K562 (cell line): ENCODE measurements around the gene HTR3E. TPM values are rescaled to one million over a fixed set of nuclear protein-coding genes. Genes with fewer than 3 reads are reported as not detected.

Experiments used
- ATF7 ChIP-seq: fragments of 450-650 bp; IDR thresholded peaks from 2 replicates; pipeline ENCODE4 v1.7.1; 2014; ENCODE audit warnings: mild to moderate bottlenecking, moderate library complexity
- C11orf30 ChIP-seq: fragments of 450-650 bp; IDR thresholded peaks from 2 replicates; pipeline ENCODE4 v1.6.1; 2016; ENCODE audit warnings: low read depth, mild to moderate bottlenecking
- CC2D1A ChIP-seq: fragments of 450-650 bp; IDR thresholded peaks from 2 replicates; pipeline ENCODE4 v1.6.1; 2017; ENCODE audit warnings: mild to moderate bottlenecking
- CEBPG ChIP-seq, 3 experiments: fragments of 200-800 bp in 1 of 3; sonication (Bioruptor generic) in 1 of 3; sonication (generic) in 1 of 3; formaldehyde crosslinking in 1 of 3; IDR thresholded peaks in 2 of 3; conservative IDR thresholded peaks in 1 of 3; 2 replicates each; pipeline versions ENCODE4 v1.6.1 to v1.8.0; 2016 to 2022; ENCODE audit warnings: missing compliant biosample characterization in 2 of 3, missing genetic modification characterization in 2 of 3, mild to moderate bottlenecking in 1 of 3, missing genetic modification reagents in 1 of 3
- EP400 ChIP-seq: fragments of 450-650 bp; IDR thresholded peaks from 2 replicates; pipeline ENCODE4 v1.6.1; 2017; ENCODE audit warnings: antibody characterized with exemption, mild to moderate bottlenecking, moderate library complexity
- GATAD2B ChIP-seq: fragments of 450-650 bp; IDR thresholded peaks from 2 replicates; pipeline ENCODE4 v1.6.1; 2017; ENCODE audit warnings: mild to moderate bottlenecking, borderline replicate concordance
- HDAC2 ChIP-seq: fragments of 450-650 bp; IDR thresholded peaks from 2 replicates; pipeline ENCODE4 v1.6.1; 2016; ENCODE audit warnings: mild to moderate bottlenecking
- MAZ ChIP-seq, 2 experiments: fragments of 450-650 bp in 1 of 2; sonication (generic) in 1 of 2; formaldehyde crosslinking; IDR thresholded peaks in 1 of 2; conservative IDR thresholded peaks in 1 of 2; 2 replicates each; pipeline versions ENCODE4 v1.4.0 to v1.5.0; 2020; ENCODE audit warnings: mild to moderate bottlenecking in 1 of 2, missing genetic modification reagents in 1 of 2
- PHTF2 ChIP-seq: fragments of 250-450 bp; sonication (Bioruptor Pico); IDR thresholded peaks from 2 replicates; pipeline ENCODE4 v1.5.0; 2021; ENCODE audit warnings: mild to moderate bottlenecking
- PRMT5 ChIP-seq: sonication (generic); formaldehyde crosslinking; IDR thresholded peaks from 2 replicates; pipeline ENCODE4 v1.5.0; 2020; ENCODE audit warnings: missing genetic modification reagents
- RNF2 ChIP-seq: sonication (generic); IDR thresholded peaks from 2 replicates; pipeline ENCODE4 v1.6.1; 2016
- SIX5 ChIP-seq, 2 experiments: IDR thresholded peaks; 2 replicates each; pipeline ENCODE4 v1.6.1; 2011; ENCODE audit warnings: low read length in 2 of 2, borderline replicate concordance in 1 of 2, low read depth in 1 of 2, mild to moderate bottlenecking in 1 of 2, moderate library complexity in 1 of 2; ENCODE audit not compliant: insufficient read depth in 1 of 2
- SMARCA5 ChIP-seq: fragments of 450-650 bp; IDR thresholded peaks from 2 replicates; pipeline ENCODE4 v1.6.1; 2016
- THRB ChIP-seq: fragments of 450-650 bp; formaldehyde crosslinking; conservative IDR thresholded peaks from 2 replicates; pipeline ENCODE4 v1.4.0; 2022; ENCODE audit warnings: mild to moderate bottlenecking, missing genetic modification characterization
- TSC22D4 ChIP-seq: fragments of 450-650 bp; IDR thresholded peaks from 2 replicates; pipeline ENCODE4 v1.6.1; 2016; ENCODE audit warnings: missing genetic modification characterization, missing biosample characterization, control low read depth
- USF1 ChIP-seq: sonication (generic); formaldehyde crosslinking; IDR thresholded peaks from 2 replicates; pipeline ENCODE4 v1.9.0; 2022; ENCODE audit warnings: mild to moderate bottlenecking, missing genetic modification reagents
- ZBTB11 ChIP-seq, 3 experiments: fragments of 200-800 bp in 1 of 3; fragments of 250-450 bp in 1 of 3; fragments of 450-650 bp in 1 of 3; sonication (Bioruptor Pico) in 1 of 3; sonication (Bioruptor generic) in 1 of 3; formaldehyde crosslinking in 1 of 3; IDR thresholded peaks; 2 replicates each; pipeline versions ENCODE4 v1.6.1 to v1.8.0; 2016 to 2022; ENCODE audit warnings: mild to moderate bottlenecking in 2 of 3, missing genetic modification characterization in 2 of 3, missing compliant biosample characterization in 1 of 3, moderate library complexity in 1 of 3
- ZC3H8 ChIP-seq: fragments of 450-650 bp; IDR thresholded peaks from 2 replicates; pipeline ENCODE4 v1.6.1; 2017
- polyA plus RNA-seq, 8 experiments: library from polyadenylated mRNA; depleted of rRNA in 4 of 8; stranded (reverse) in 5 of 8; unstranded in 3 of 8; fragments of >200 nt; fragmentation: Nextera tagmentation in 2 of 8; fragmentation: Illumina TruSeq in 1 of 8; extraction: Ambion mirVana in 2 of 8; extraction: Trizol in 1 of 8; gene quantifications; 2 replicates each; pipeline versions ENCODE4 v1.2.1 to v1.2.3, GENCODE V29; 2011 to 2014; ENCODE audit warnings: inconsistent platforms in 1 of 8, missing spikeins in 1 of 8
- total RNA-seq, 7 experiments: library from RNA; depleted of rRNA in 6 of 7; stranded (reverse); fragments of >200 nt in 6 of 7; fragmentation: Illumina TruSeq in 2 of 7; extraction: Trizol in 2 of 7; gene quantifications; 2 replicates each; pipeline versions ENCODE4 v1.2.1 to v1.2.3, GENCODE V29; 2011 to 2021; ENCODE audit warnings: low replicate concordance in 1 of 7
- TF ChIP-seq, protein P1 (sequence below), 2 experiments: fragments of 450-650 bp; conservative IDR thresholded peaks; 2 replicates each; pipeline ENCODE4 v1.6.1; 2017; ENCODE audit warnings: mild to moderate bottlenecking in 2 of 2, moderate library complexity in 2 of 2

The HTR3E gene
- total and polyA plus RNA-seq, 9 of the 15 experiments (the other 6 are each of a cell fraction or from before 2014, with no cell fraction given) = not detected

DNA sequence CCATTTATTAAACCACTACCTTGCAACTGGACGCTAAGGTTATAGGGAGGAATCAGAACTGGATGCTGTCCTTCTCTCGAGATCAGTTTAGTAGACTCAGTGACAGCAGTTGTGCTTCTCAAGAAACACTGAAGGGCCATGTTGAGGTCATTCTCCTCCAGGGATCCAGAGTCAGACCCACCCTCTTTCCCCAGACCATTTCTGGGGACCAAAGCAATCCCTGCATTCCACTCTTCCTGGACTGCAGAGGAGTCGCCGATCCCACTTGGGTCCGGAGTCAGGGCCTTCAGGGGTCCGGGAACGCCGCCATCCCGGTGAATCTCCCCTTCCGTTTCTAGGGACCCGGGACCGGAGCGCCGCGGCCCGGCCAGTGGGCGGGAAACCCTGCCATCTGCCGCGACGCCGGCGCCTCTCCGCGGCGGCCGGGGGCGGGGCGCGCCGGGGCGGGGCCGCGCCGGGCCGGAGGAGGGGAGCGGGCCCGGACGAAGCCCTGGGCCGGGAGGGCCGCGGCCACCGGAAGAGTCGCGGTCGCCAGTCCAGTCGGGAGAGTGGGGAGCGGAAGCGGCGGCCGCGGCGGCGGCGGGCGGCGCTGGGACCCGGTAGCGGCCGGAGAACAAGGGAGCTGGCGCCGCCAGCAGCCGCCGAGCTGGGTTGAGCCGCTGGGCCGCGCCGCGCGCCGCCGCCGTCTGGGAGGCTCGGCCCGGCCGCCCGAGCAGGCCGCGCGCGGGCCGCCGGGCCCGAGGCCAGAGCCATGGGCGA lies 58.2 kb downstream of the HTR3E start, which contains the start of gene DVL3 (continued):
- TF ChIP-seq MAZ (CRISPR knock-in tag; conservative IDR thresholded peaks at IDR 0.05 in 1 of 2, IDR thresholded peaks at IDR 0.05 in 1 of 2) (peak in 1 of 2 experiments; percentile 31; a peak in 1 of 4 replicates), TSC22D4 (no peak), THRB (CRISPR knock-in tag) (no peak), CEBPG (CRISPR knock-in tag; IDR thresholded peaks at IDR 0.05) (no peak), CEBPG (tag; conservative IDR thresholded peaks at IDR 0.05 in 1 of 2, IDR thresholded peaks at IDR 0.05 in 1 of 2) (no peak), ZC3H8 (no peak), ZBTB11 (CRISPR knock-in tag; IDR thresholded peaks at IDR 0.05) (peak in 1 of 3 experiments; percentile 86; a peak in 2 of 6 replicates), RNF2 (no peak), EP400 (peak; percentile 56), SMARCA5 (0 out of 2 replicates have a peak, but pooled peaks have one; percentile 5), PRMT5 (CRISPR knock-in tag) (no peak), CC2D1A (peak; percentile 95), HDAC2 (0 out of 2 replicates have a peak, but pooled peaks have one; percentile 59), USF1 (no peak), ATF7 (peak; percentile 62; the same call in 1 of the 2 replicates), PHTF2 (no peak), C11orf30 (no peak), GATAD2B (peak; percentile 86; the same call in 1 of the 2 replicates), SIX5 (IDR thresholded peaks at IDR 0.05; ENCODE audit: borderline replicate concordance in 1 of 2, insufficient read depth in 1 of 2, low read depth in 1 of 2, low read length in 2 of 2) (no peak)
- TF ChIP-seq, protein P1, sequence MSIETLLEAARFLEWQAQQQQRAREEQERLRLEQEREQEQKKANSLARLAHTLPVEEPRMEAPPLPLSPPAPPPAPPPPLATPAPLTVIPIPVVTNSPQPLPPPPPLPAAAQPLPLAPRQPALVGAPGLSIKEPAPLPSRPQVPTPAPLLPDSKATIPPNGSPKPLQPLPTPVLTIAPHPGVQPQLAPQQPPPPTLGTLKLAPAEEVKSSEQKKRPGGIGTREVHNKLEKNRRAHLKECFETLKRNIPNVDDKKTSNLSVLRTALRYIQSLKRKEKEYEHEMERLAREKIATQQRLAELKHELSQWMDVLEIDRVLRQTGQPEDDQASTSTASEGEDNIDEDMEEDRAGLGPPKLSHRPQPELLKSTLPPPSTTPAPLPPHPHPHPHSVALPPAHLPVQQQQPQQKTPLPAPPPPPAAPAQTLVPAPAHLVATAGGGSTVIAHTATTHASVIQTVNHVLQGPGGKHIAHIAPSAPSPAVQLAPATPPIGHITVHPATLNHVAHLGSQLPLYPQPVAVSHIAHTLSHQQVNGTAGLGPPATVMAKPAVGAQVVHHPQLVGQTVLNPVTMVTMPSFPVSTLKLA (conservative IDR thresholded peaks at IDR 0.05) = 0 out of 4 replicates have a peak, but pooled peaks of 1 of the 2 experiments have one; percentile 20
